HEK293T (cell line): Measurements from ENCODE around the gene TMEM223.

ENCODE experiments used
- FOXA1 ChIP-seq: fragments of 450-650 bp; IDR thresholded peaks from 2 replicates; pipeline ENCODE4 v1.6.1; 2016; ENCODE audit warnings: mild to moderate bottlenecking
- L3MBTL2 ChIP-seq: fragments of 450-650 bp; conservative IDR thresholded peaks from 2 replicates; pipeline ENCODE4 v1.6.1; 2016; ENCODE audit warnings: mild to moderate bottlenecking
- SUZ12 ChIP-seq: fragments of 450-650 bp; IDR thresholded peaks from 2 replicates; pipeline ENCODE4 v1.6.1; 2016; ENCODE audit warnings: mild to moderate bottlenecking
- ZNF384 ChIP-seq: fragments of 450-650 bp; IDR thresholded peaks from 2 replicates; pipeline ENCODE4 v1.6.1; 2016

DNA sequence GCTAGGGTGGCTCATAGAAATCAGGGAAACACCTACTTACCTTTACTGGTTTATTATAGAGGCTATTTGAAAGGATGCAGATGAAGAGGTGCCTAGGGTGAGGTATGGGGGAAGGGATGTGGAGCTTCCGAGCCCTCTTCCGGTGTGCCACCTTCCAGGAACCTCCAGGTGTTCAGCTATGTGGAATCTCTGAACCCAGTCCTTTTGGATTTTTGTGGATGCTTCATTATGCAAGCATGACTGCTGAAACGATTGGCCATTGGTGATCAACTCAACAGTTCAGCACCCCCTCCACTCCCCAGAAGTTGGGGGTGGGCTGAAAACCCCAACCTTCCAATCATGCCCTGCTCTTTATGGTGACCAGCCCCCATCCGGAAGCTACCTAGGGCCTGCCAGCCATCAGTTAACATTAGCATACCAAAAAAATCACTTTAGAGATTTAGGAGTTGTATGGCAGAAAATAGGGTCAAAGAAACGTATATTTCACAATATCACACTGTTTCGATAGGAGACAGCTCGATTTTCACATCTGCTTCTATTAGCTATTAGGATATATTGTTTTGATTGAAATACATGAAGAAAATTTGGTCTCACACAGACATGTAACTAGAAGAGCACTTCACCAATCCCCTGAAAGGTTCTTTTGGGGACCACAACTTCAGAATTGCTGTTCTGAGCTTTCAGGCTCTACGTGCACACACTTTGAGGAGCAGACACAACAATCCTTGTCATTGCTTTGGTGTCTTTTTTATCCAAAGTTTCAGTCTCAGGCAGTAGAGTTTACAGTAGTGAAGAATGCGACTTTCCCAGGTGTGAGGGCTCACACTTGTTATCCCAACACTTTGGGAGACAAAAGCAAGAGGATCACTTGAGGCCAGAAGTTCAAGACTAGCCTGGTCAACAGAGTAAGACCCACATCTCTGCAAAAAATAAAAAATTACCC is 33.7 kb downstream of the TMEM223 start:
- TF ChIP-seq SUZ12 (no peak), ZNF384 (no peak), L3MBTL2 (no peak), FOXA1 (no peak)
